Thymus (tissue), 11 donors: ENCODE results near the gene DYRK1A. TPM values are rescaled to one million over a fixed set of nuclear protein-coding genes. Genes with fewer than 3 reads are reported as not detected.
A peak's percentile ranks its signal among the peaks of the same experiment; 100 is the strongest.

Source experiments
- DNase-seq, 9 donors: peaks; one replicate each; pipeline ENCODE4 v3.0.0-alpha.2; 2013; ENCODE audit warnings: low spot score in 9 of 9, low read depth in 6 of 9, missing footprints in 1 of 9
- H3K27ac ChIP-seq, 2 donors: one replicate each; pipeline ENCODE4 v1.5.1; 2013; ENCODE audit warnings: control low read depth in 1 of 2, low read depth in 1 of 2, low read length in 1 of 2, mild to moderate bottlenecking in 1 of 2, moderate library complexity in 1 of 2
- H3K27me3 ChIP-seq, 2 donors: one replicate each; pipeline ENCODE4 v1.5.1; 2013; ENCODE audit warnings: low read length in 1 of 2; ENCODE audit not compliant: control insufficient read depth in 2 of 2, insufficient read depth in 1 of 2
- H3K36me3 ChIP-seq, 2 donors: one replicate each; pipeline ENCODE4 v1.5.1; 2013; ENCODE audit warnings: low read length in 1 of 2, mild to moderate bottlenecking in 1 of 2, moderate library complexity in 1 of 2; ENCODE audit not compliant: control insufficient read depth in 2 of 2, insufficient read depth in 2 of 2
- H3K4me1 ChIP-seq, 2 donors: one replicate each; pipeline ENCODE4 v1.5.1; 2013; ENCODE audit warnings: low read length in 2 of 2; ENCODE audit not compliant: control insufficient read depth in 2 of 2, insufficient read depth in 2 of 2
- H3K4me3 ChIP-seq, 2 donors: one replicate each; pipeline ENCODE4 v1.5.1; 2013; ENCODE audit warnings: low read length in 2 of 2, control low read depth in 1 of 2, mild to moderate bottlenecking in 1 of 2
- H3K9me3 ChIP-seq, 2 donors: one replicate each; pipeline ENCODE4 v1.5.1; 2013; ENCODE audit warnings: low read length in 1 of 2, mild to moderate bottlenecking in 1 of 2; ENCODE audit not compliant: control insufficient read depth in 2 of 2, insufficient read depth in 1 of 2
- whole genome bisulfite sequencing: extraction: QIAGEN DNeasy Blood & Tissue Kit; methylation state at CpG from one replicate; pipeline ENCODE4 v1.1.7; 2013; 5-methylcytosine and 5-hydroxymethylcytosine counted together
- polyA plus RNA-seq: library from polyadenylated mRNA; stranded (reverse); fragments of 200-250 nt; gene quantifications from one replicate; pipeline ENCODE4 v1.2.3, GENCODE V29; 2013
- total RNA-seq: library from RNA; stranded (reverse); fragments of 120-200 nt; gene quantifications from one replicate; pipeline ENCODE4 v1.2.4, GENCODE V29; 2013
- donor health status: healthy.

The DYRK1A gene
- total and polyA plus RNA-seq, 2 donors: 53.3 to 64.7 TPM

DNA sequence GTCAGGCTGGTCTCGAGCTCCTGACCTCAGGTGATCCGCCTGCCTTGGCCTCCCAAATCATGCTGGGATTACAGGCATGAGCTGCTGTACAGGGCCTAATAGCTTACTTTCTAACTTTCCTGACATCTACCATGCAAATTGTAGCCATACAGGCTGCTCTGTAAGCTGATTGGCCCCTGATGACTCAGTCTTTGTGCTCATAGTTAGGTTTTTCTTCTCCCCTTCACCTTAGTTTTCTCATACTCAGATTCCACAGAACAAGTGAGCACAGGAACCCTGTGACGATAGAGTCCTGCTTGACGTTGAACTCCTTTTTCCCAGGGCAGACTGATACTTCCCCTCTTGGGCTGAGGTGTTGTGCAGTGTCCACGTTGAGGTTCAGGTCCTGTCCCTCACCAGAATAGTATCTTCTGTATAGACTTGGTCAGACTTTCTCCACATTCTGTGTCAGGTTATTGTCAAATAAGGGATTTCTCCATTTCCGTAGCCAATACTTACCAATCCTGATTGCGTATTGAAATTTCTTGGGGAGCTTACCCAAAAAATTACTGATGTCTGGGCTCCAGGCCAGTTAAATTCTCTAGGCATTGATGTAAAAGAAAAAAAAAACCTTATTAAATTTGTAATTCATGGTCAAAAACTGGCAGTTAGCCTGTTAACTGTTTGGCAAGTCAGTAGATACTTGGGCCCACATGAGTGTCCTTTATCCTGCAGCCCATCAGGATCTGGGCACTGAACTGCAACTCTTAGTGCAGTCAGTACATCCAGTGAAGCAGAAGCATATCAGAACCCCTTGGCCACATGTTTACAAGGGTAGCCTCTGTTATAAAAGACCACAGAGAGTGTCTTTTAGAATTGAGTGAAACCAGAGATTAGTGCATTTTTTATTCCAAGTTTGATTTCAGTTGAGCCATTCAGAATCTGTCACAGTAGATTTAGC lies 118.2 kb downstream of the DYRK1A start:
- peaks cover 29 to 58% of the 10 kb centered on the region in 2 donors for H3K36me3 ChIP-seq
- no peak for DNase-seq
- 97% methylated on average over 7 of the region's 7 CpGs for WGBS

DNA sequence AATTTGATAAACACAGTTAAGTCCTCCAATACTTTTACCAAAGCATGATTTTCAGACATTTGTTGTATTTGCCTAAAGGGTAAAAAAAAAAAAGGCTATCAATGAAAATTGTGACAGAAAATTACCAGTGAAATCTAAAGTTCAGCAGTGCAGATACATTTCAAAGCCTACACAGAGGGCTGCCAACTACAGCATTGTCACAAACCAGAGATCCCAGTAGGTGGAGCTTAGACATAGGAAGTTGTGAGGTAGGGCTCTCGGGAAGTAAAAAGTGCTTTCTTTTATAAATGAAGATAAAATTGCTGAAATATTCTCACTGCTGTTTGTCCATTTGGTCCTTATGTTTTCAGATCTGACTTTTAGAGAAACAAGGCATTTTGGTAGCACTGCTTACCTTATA lies 123.0 kb downstream of the DYRK1A start:
- no peak for DNase-seq
- H3K27me3 ChIP-seq: no peaks in the 10 kb centered on the region
- WGBS: 97% methylated on average over 1 of the region's 1 CpG
- no peak overlapping the region for H3K4me3 ChIP-seq
- H3K27ac ChIP-seq: no peak overlapping the region
- H3K36me3 ChIP-seq: peaks cover 18 to 56% of the 10 kb centered on the region in 2 donors
- no peaks in the 10 kb centered on the region for H3K9me3 ChIP-seq
- H3K4me1 ChIP-seq: no peaks in the 10 kb centered on the region

More for the DNA sequence above, 118.2 kb downstream of the DYRK1A start:
- no peak overlapping the region for H3K4me3 ChIP-seq
- no peaks in the 10 kb centered on the region for H3K9me3 ChIP-seq
- no peaks in the 10 kb centered on the region for H3K27me3 ChIP-seq
- H3K27ac ChIP-seq: no peak overlapping the region
- H3K4me1 ChIP-seq: no peaks in the 10 kb centered on the region

DNA sequence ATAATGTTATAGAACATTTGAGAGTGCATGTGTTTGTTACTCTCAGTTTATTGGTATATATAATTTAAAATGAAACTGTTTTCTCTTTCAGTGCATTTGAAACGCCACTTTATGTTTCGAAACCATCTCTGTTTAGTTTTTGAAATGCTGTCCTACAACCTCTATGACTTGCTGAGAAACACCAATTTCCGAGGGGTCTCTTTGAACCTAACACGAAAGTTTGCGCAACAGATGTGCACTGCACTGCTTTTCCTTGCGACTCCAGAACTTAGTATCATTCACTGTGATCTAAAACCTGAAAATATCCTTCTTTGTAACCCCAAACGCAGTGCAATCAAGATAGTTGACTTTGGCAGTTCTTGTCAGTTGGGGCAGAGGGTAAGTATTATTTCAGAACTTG lies 123.5 kb downstream of the DYRK1A start:
- no peaks in the 10 kb centered on the region for H3K4me1 ChIP-seq
- no peak overlapping the region for H3K4me3 ChIP-seq
- peaks cover 17 to 54% of the 10 kb centered on the region in 2 donors for H3K36me3 ChIP-seq
- H3K27me3 ChIP-seq: no peaks in the 10 kb centered on the region
- no peak for DNase-seq
- H3K27ac ChIP-seq: no peak overlapping the region
- no peaks in the 10 kb centered on the region for H3K9me3 ChIP-seq
- 97% methylated on average over 7 of the region's 7 CpGs for WGBS

DNA sequence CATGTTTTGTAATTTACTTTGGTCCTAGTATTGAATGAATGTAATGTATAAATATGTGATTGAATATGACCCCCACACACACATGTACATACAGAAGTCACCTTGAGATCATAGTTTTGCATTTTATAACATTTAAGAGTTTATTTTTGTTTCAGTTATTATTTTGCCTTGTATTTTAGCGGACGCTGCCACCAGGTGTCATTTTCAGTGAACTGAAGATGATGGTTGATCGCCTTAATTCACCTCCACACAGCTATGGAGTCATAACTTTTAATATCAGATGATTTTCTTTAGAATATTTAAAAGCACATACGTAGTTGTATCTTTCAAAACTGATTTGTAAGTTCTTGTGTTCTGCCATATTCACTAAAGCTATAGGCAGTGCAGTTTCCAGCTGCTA lies 130.4 kb downstream of the DYRK1A start:
- Histone ChIP-seq H3K9me3 (no peaks in the 10 kb centered on the region), H3K4me1 (no peaks in the 10 kb centered on the region), H3K27me3 (no peaks in the 10 kb centered on the region), H3K4me3 (no peak overlapping the region), H3K27ac (no peak overlapping the region), H3K36me3 (peaks cover 14 to 39% of the 10 kb centered on the region in 2 donors)
- 93% methylated on average over 4 of the region's 4 CpGs for WGBS
- no peak for DNase-seq

DNA sequence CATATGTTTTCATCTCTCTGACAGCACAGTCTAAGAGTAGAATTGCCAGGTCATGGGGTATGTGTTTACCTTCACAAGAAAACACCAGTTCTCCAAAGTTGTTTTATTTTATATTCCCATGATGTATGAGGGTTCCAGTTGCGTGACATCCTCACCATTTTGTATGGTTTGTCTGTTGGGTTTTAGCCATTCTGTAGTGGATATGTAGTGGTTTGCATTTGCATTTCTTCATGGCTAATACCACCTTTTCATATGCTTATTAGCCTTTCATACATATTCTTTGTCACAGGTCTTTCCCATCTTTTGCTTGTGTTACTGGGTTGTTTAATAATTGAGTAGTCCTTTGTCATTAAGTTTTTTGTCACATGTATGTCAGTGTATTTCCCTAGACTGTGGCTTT lies 132.1 kb downstream of the DYRK1A start:
- Histone ChIP-seq H3K27me3 (no peaks in the 10 kb centered on the region), H3K4me3 (no peak overlapping the region), H3K27ac (no peak overlapping the region), H3K36me3 (peaks cover 14 to 36% of the 10 kb centered on the region in 2 donors), H3K9me3 (no peaks in the 10 kb centered on the region), H3K4me1 (no peaks in the 10 kb centered on the region)
- 98% methylated on average over 1 of the region's 1 CpG for WGBS
- DNase-seq: no peak

DNA sequence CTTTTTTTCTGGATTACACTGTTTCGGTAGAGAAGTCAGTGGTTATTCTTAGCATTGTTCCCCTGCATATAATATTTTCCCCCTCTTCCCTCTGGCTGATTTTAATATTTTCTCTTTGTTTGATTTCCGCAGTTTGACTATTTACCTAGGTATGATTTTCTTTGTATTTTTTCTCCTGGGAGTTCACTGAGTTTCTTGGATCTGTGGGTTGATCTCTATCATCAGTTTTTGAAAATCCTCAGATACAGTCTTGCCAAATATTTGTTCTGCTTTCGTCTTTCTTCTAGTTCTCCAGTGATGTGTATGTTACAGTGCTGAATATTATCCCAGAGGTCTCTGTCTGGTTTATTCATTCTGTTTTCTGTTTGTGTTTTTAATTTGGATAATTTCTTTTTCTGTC lies 136.4 kb downstream of the DYRK1A start:
- WGBS: 96% methylated on average over 3 of the region's 3 CpGs
- H3K9me3 ChIP-seq: no peaks in the 10 kb centered on the region
- H3K36me3 ChIP-seq: peaks cover 37 to 59% of the 10 kb centered on the region in 2 donors

DNA sequence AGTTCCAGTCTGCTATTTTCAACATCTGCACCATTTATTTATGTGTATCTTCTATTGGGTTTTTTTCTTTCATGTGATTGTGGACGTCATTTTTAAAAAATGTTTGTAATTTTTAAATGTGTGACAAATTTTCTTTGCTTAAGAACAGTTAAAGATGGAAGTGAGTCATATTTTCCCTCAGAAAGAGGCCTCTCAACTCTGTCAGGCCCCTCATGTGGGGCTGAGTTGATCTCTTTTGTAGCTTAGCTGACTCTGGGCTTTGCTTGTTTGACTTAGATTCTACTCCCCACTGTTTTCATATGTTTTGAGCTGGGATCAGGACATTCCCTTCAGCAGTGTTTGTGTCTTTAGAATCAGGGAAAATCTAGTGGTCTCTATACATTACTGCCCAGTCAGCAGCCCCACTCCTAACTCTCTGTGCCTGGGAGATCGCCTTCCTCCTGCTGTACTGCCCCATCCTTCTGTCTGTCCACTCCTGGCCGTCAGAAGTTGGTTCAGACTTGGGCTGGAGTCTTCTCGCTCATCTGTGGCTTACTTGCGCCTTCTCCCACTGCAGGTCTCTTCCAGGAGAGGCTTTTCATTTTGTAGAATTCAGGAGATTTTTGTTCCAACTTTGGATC lies 137.4 kb downstream of the DYRK1A start:
- WGBS: 96% methylated on average over 5 of the region's 5 CpGs
- no peaks in the 10 kb centered on the region for H3K27me3 ChIP-seq
- no peaks in the 10 kb centered on the region for H3K9me3 ChIP-seq
- no peak overlapping the region for H3K4me3 ChIP-seq
- H3K27ac ChIP-seq: no peak overlapping the region
- peaks cover 44 to 63% of the 10 kb centered on the region in 2 donors for H3K36me3 ChIP-seq
- DNase-seq: no peak
- H3K4me1 ChIP-seq: peaks cover 0 to 3% of the 10 kb centered on the region in 2 donors

More for the DNA sequence above, 136.4 kb downstream of the DYRK1A start:
- no peaks in the 10 kb centered on the region for H3K27me3 ChIP-seq
- no peak for DNase-seq
- H3K27ac ChIP-seq: no peak overlapping the region
- no peak overlapping the region for H3K4me3 ChIP-seq
- peaks cover 0 to 3% of the 10 kb centered on the region in 2 donors for H3K4me1 ChIP-seq

DNA sequence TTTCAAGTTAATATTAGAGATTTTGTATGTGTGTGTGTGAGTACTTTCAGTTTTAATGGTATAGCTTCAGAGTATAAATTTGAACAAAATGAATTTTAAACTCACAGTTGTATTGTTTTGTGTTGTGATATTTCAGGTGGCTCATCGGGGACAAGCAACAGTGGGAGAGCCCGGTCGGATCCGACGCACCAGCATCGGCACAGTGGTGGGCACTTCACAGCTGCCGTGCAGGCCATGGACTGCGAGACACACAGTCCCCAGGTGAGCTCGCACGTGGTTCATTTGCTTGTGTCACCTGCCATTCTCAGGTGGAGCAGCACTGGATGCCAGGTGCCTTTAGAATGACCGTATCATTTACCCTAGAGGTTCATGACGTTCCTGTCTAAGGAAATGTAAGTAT lies 139.4 kb downstream of the DYRK1A start:
- no peak for DNase-seq
- Histone ChIP-seq H3K4me1 (peaks cover 0 to 3% of the 10 kb centered on the region in 2 donors), H3K9me3 (no peaks in the 10 kb centered on the region), H3K27ac (no peak overlapping the region), H3K36me3 (peaks cover 58 to 80% of the 10 kb centered on the region in 2 donors), H3K27me3 (no peaks in the 10 kb centered on the region), H3K4me3 (no peak overlapping the region)
- 98% methylated on average over 12 of the region's 12 CpGs for WGBS

DNA sequence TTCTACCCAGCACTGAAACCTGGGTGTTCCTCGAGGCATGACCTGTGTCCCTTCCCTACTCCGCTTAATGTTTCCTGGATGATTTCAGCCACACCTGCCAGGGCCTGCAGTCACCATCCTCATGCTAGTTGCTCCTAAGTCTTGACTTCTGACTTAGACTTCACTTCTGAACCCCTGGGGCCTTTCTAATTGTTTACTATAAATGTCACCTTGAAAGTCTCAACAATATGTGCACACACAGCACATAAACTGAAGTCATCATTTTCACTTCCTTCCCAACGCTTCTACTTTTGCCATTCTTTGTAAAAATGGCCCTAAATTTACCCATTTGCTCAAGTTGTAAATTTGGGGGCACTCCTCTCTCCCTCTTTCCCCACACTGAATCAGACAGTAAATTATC lies 141.1 kb downstream of the DYRK1A start:
- Histone ChIP-seq H3K4me3 (no peak overlapping the region), H3K36me3 (peaks cover 74 to 95% of the 10 kb centered on the region in 2 donors), H3K27ac (peak overlapping the region in 1 of 2 donors; percentile 51), H3K4me1 (peaks cover 0 to 3% of the 10 kb centered on the region in 2 donors), H3K9me3 (no peaks in the 10 kb centered on the region), H3K27me3 (no peaks in the 10 kb centered on the region)
- WGBS: 94% methylated on average over 3 of the region's 3 CpGs
- no peak for DNase-seq
